Fibroblast of gingiva (primary cell): ENCODE measurements around the gene MCM5.
"Not testable (repeated sequence)": the region's sequence is repeated elsewhere in the genome, so short reads cannot be mapped to it uniquely, and the experiment has no call there.

ENCODE experiments used
- DNase-seq: peaks from one replicate; pipeline ENCODE4 v3.0.0-alpha.2; 2011; ENCODE audit warnings: low read depth

Gene MCM5

GRCh38 chr22:35452810-35453743 lies 53.1 kb downstream of the MCM5 start:
- DNase-seq, result no peak

GRCh38 chr22:35454416-35455054 lies 54.6 kb downstream of the MCM5 start:
- DNase-seq, result no peak

- DNase-seq, result no peak
Observed at GRCh38 chr22:35455529-35455928, 55.6 kb downstream of the MCM5 start.

GRCh38 chr22:35456757-35457156 lies 56.8 kb downstream of the MCM5 start:
- DNase-seq, result no peak

- no peak for DNase-seq
Observed at GRCh38 chr22:35457729-35458546, 58.0 kb downstream of the MCM5 start.

- no peak for DNase-seq
Observed at GRCh38 chr22:35458547-35459422, 58.8 kb downstream of the MCM5 start.

GRCh38 chr22:35459423-35459894 lies 59.5 kb downstream of the MCM5 start:
- no peak for DNase-seq

- not testable (repeated sequence) for DNase-seq
Observed at GRCh38 chr22:35459976-35460375, 60.0 kb downstream of the MCM5 start.

GRCh38 chr22:35460688-35461087 lies 60.7 kb downstream of the MCM5 start:
- DNase-seq, result no peak

GRCh38 chr22:35462498-35463230 lies 62.7 kb downstream of the MCM5 start:
- no peak for DNase-seq

GRCh38 chr22:35463231-35463933 lies 63.4 kb downstream of the MCM5 start:
- DNase-seq, result no peak

GRCh38 chr22:35464399-35464798 lies 64.5 kb downstream of the MCM5 start:
- no peak for DNase-seq

- DNase-seq, result peak; percentile 34
Observed at GRCh38 chr22:35465109-35465701, 65.3 kb downstream of the MCM5 start.

- peak; percentile 77 for DNase-seq
Observed at GRCh38 chr22:35467681-35468434, 67.9 kb downstream of the MCM5 start.

- no peak for DNase-seq
Observed at GRCh38 chr22:35470903-35471321, 71.0 kb downstream of the MCM5 start.

GRCh38 chr22:35471566-35471965 lies 71.6 kb downstream of the MCM5 start:
- DNase-seq, result not testable (repeated sequence)

GRCh38 chr22:35472488-35472887 lies 72.5 kb downstream of the MCM5 start:
- DNase-seq, result no peak

- DNase-seq, result no peak
Observed at GRCh38 chr22:35473971-35474370, 74.0 kb downstream of the MCM5 start.
